Left ventricle myocardium superior (tissue), 1 donor: ENCODE data around the gene MTF1. TPM values are rescaled to one million over a fixed set of nuclear protein-coding genes. Genes with fewer than 3 reads are reported as not detected.
"Not testable (repeated sequence)": the region's sequence is repeated elsewhere in the genome, so short reads cannot be mapped to it uniquely, and the experiment has no call there.

Source experiments
- ATAC-seq: fragments of 200-7000 bp; cut with Tn5 transposase; one replicate; pipeline ENCODE4 v1.9.1; 2020; ENCODE audit warnings: mild to moderate bottlenecking, moderate library complexity
- DNase-seq: peaks from one replicate; pipeline ENCODE4 v3.0.0-alpha.2; 2020
- intact Hi-C: fragments of 100-400 bp; cut with micrococcal nuclease; formaldehyde crosslinking; loops from one replicate; pipeline ENCODE4 v1.11.0; 2022
- total RNA-seq: library from RNA; stranded (reverse); fragmentation: NEBNext Ultra II Directional; extraction: Animal tissue kit (Norgen Biotek cat#: 25700); gene quantifications from one replicate; pipeline ENCODE4 v1.2.1, GENCODE V29; 2021
- donor health status: DM: no; HTN: yes; CAD: no; lungs with severe emphysema.

MTF1 gene
- total RNA-seq, 1 donor from 2014 or later, result 12.8 TPM

DNA sequence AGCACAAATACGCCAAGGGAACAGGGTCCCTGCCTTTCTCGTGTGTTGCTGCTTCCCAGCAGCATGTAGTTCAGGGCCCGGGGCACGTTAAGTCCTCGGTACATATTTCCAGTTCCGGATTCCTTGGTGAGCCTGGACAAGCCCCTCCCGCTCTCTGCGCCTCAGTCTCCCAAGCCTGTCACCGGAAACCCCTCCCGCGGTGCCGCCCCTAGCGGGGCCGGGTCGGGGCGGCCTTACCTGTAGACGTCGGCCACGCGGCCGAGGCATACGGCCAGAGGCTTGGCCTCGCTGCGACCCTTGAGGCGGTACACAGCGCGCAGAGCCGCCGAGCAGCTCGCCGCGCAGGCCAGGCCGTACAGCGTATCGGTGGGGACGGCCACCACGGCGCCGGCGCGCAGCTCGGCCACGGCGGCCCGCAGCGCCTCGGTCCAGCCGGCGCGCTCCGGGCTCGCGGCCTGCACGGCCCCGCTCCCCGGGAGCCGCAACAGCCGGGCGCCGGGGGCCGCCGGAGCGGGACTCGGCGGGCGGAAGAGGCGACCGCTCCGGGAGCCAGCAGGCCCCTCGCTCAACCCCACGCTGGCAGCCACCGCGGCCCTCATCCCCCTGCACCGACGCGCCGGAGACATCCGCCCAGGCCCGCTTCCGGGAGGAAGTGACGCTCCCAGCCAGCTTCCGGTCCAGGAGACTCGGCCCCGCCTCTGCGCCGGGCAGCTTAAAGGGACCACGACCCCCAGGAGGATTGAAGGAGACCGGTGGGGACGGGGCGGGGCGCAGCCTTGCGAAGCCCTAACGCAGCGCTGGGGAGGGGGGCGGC lies 51.6 kb downstream of the MTF1 start, which contains the start of the genes C1orf122 and YRDC:
Gene C1orf122, plus strand, starts transcription at position 236 of the 814 bp plus-strand sequence. CDS start 615 bp downstream, outside the sequence.
Gene YRDC, minus strand, starts transcription at position 654 of the 814 bp plus-strand sequence. Its CDS starts 28 bp downstream, at position 626.
- peak; percentile 96 for ATAC-seq
- DNase-seq, result peak; percentile 97
- intact Hi-C loops, result no loop called here

DNA sequence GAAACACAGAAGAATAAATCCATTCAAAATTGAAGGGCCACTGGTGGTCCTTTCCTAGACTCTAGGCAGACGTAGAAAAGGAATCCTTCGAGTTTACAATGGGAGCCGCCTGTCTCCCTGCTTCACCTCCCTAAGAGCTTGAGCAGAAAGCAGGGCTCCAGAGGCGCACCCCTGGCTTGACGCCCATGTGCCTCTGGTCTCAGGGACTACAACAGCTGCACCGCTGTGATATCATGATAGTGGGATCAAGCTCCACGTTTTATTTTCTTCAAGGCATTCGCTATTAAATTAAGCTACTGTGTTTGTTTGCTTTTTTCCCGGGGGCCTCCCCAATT lies 52.2 kb downstream of the MTF1 start:
- ATAC-seq (no peak), DNase-seq (no peak)
- intact Hi-C loops, result no loop called here

DNA sequence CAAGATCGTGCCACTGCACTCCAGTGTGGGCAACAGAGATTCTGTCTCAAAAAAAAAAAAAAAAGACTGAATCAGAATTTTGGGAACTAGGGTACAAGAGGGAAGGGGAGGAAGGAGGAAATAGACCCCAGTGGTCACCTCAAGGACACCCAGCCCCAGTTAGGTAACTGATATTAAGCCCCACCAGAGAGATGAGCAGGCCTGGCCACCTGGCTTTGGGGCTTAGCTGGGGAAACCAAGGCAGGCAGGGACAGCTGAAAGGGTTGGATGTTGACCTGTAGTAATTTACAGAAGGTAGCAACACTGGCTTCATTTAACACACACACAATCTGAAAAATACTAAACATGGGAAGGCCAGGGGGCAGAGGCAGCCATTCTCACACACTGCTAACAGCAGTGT lies 57.0 kb downstream of the MTF1 start:
- intact Hi-C loops, result no loop called here
- DNase-seq (no peak), ATAC-seq (no peak)

DNA sequence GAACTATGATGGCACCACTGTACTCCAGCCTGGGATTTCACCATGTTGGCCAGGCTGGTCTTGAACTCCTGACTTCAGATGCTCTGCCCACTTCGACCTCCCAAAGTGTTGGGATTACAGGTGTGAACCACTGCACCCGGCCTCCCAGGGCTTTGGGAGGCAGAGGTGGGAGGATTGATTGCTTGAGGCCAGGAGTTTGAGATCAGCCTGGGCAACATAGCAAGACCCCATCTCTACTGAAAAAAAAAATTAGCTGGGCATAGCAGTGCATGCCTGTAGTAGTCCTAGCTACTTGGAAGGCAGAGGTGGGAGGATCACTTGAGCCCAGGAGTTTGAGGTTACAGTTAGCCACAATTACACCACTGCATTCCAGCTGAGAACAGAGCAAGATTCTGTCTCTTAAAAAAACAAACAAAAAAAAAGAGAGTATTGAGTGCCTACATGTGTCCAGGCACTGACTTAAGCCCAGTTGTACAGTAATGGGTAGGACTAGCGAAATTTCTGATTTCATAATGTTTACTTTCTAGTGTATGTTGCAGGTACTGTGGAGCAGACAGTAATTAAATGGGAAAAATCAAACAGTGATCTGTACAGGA lies 61.5 kb downstream of the MTF1 start:
- ATAC-seq (no peak), DNase-seq (no peak)
- intact Hi-C loops, result no loop called here

DNA sequence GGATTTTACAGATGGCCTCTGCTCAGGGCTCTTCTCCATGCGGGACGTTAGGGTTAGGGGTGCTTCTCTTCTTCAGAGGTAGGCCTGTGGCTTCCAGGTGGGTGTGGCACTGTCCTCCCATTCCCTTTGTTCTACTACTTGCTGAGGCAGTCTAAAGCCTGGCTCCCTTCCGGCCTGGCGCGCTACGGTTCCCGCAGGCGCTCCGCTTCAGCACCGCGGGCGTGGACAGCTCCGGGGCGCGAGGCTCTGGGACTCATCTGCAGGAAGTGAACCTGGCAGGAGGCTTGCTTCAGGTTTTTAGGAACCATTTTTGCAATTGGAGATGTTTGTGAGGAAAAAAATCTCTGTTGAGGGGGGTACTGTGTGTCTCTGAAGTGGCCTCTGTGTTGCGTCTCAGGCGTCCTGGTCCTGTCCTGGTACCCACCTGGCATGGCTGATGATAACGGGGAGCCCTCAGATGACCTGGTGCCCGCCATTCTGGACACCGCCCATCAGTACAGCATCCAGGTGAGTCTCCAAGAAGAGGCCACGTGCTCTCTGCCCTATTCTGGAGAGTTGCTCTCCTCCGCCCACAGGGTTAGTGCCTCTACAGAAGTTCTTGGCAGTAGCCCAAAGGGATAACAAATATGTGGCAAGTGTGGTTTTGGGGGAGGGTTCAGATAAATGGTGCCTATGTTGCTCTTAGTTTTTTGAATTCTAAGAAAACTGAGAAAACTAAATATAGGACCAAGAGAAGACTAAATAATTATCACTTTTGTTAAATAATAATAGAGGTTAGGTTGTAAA lies 63.9 kb downstream of the MTF1 start:
- ATAC-seq, result peak; percentile 73
- peak; percentile 78 for DNase-seq
- intact Hi-C loops, result no loop called here

DNA sequence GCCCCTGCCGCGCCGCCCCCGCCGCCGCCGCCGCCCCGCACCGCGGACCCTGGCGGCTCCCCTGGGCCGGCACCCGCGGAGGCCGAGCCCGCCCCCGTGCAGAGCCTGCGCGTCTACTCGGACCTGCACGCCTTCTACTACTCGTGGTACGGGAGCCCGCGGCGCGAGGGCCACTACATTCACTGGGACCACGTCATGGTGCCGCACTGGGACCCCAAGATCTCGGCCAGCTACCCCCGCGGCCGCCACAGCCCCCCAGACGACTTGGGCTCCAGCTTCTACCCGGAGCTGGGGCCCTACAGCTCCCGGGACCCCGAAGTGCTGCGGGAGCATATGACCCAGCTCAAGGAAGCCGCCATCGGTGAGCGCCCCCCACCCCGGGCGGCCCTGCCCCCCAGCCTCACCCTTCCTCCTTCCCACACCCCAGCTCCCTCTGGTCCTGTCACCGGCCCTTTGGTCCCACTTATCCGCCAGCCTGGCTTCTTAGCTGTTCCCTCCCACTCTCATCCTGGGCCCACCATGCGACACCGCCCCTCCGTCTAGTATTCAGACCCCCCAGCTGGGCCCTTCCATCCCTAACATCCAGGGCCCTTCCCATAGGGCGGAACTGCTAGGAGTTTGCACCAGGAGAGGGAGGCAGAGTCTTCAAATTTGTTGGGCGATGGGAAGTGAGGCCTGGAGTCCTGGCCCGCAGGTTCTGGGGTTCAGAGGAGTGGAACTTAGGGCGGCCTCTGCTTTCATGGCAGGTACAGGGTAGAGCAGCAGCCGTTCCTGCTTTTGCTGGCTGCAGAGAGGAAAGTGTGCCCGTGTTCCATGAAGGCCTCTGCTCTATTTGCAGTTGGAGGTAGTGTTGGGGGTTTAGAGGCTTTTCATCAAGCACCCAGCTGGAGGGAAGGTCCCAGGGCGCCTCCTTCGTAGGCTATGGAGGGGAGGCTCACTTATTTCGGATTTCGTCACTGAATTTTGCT lies 64.7 kb downstream of the MTF1 start:
- intact Hi-C loops, result no loop called here
- DNase-seq, result no peak
- no peak for ATAC-seq

DNA sequence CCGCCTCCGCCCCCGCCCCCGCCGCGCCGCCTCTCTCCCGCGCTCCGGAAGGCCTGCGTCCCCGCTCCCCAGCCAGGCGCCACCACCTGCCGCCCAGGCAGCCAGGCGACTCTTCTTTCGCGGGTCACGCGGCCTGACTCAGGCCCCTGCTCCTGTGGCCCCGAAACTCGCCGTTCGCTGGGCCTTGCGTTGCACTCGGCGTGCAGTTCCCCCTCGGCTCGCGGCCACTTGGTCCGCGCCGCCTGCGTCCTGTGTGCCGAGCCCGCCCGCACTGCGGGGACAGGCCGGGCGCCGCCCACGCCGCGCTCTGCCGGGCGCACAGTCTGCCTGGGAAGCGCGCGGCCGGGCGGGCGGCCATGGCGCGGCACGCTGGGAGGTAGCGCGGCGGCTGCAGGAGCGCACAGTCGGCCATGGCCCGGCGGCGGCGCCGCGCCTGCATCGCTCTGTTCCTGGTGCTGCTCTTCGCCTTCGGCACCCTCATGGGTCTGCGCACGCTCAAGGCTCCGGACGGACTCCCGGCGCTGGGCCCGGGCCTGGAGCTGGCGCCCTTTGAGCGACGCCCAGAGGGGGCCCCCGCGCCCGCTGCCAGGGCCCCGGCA lies 65.5 kb downstream of the MTF1 start, which contains the start of gene MANEAL:
Gene MANEAL, plus strand, starts transcription at position 75 of the 599 bp plus-strand sequence. Its CDS starts 336 bp downstream, at position 411.
- DNase-seq, result peak; percentile 63
- intact Hi-C loops, result no loop called here
- ATAC-seq, result peak; percentile 89

DNA sequence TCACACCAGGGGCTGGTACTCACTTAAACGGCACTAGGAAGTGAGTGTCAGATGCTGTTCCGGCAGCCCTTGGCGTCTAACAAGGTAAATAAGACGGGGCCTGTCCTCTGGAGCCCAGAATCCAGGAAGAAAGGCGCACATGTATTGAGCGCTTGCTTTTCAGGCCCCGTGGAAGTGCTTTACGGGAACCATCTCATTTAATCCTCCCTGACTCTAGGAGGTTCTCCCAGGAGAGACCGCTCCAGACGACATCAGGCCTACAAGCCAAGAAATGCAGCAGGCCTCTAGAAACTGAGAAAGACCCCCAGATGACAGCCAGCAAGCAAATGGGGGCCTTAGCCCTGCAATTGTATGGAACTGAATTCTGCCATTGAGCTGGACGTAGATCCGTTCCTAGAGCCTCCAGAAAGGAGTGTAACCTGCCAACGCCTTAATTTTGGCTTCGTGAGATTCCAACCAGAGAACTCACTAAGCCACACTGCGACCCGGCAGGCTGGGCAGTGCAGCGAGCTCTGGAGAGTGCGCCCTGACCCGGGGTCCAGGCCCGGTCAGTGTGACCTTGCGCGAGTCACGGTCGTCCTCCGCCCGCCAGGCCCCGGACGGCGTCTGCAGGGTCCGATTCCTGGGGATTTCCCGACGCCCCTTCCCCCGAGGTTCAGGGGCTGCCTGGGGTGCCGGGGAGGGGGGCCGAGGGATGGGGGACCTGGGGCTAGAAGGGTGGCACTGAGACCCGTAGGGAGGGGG lies 66.3 kb downstream of the MTF1 start:
- DNase-seq (no peak), ATAC-seq (no peak)
- intact Hi-C loops, result no loop called here

DNA sequence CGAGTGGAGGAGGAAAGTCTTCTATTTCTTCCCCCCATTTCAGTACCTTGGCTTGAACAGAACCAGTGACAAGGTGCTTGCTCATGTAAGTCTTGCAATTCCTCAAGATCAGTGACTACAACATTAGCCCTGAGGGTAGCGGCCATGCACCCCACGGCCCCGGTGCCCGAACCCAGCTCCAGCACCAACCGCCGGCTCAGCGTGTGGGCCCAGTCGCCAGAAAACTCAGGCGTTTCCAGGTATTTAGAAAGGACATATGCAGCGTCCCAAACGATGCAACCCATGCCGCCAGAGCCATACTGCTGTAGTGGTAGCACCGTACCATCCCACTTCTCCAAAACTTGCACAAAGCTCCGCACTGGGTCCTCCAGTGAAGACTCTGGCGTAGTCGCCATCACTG lies 76.9 kb downstream of the MTF1 start:
- ATAC-seq (no peak), DNase-seq (no peak)
- intact Hi-C loops, result no loop called here

DNA sequence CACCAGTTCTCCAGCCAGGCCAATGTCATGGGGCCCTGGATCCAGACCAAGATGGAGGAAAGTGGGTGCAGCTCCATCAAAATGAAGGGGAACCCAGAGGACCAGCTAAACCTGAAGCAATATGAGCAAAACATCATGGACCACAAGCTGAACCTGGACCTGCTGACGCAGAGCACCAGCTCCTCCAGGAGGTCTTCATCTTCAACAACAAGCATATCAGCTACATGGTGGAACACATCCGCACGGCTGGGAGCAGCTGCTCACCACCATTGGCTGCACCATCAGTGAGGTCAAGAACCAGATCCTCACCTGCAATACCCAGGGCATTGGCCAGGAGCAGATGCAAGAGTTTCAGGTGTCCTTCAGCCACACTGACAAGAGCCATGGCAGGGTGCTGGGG lies 80.7 kb downstream of the MTF1 start:
- intact Hi-C loops, result no loop called here
- DNase-seq (no peak), ATAC-seq (no peak)

DNA sequence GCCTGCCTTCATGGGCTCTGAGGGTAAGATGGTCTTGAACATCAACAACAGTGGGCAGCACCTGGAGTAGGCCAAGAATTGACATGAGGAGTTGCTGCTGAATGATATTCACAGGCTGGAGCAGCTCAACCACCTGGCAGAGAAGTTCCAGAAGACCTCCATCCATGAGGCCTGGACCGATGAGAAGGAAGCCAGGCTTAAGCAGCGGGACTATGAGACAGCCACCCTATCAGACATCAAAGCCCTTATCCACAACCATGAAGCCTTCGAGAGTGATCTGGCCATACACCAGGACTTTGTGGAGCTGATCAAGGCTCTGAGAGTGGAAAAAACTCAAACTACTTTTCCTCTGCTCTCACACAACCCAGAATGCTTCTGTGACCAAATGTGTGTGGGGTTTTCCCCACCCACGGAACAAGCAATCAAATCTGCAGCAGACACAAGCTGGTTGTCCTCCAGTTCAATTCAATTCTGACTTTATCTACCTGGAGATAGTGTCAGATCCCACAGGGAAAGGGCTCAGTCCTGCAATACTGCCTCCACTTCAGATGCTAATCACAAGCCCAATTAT lies 82.4 kb downstream of the MTF1 start:
- DNase-seq, result no peak
- intact Hi-C loops, result no loop called here
- no peak for ATAC-seq

DNA sequence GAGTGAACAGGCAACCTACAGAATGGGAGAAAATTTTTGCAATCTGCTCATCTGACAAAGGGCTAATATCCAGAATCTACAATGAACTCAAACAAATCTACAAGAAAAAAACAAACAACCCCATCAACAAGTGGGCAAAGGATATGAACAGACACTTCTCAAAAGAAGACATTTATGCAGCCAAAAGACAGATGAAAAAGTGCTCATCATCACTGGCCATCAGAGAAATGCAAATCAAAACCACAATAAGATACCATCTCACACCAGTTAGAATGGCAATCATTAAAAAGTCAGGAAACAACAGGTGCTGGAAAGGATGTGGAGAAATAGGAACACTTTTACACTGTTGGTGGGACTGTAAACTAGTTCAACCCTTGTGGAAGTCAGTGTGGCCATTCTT lies 88.0 kb downstream of the MTF1 start:
- ATAC-seq, intact Hi-C loops, DNase-seq: not testable (repeated sequence)

DNA sequence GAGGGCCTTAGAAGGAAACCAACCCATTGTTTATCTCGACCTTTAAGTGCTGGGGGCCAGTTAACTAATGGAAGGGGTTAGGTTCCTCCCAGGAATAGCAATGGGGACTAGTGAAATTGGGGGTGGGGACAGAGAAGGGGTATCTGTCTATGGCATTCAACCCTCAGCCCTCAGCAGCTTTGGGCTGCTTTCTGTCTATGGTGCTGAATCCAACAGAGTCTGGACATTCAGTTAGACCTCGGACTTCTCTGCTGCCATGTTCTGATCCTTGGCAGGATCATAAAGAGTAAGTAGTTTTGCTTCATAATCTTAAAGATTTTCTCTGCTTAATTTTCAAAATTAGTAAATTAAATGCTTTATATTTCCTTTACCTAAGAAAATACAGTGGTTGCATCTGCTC lies 91.9 kb downstream of the MTF1 start:
- intact Hi-C loops, result no loop called here
- DNase-seq (no peak), ATAC-seq (no peak)

DNA sequence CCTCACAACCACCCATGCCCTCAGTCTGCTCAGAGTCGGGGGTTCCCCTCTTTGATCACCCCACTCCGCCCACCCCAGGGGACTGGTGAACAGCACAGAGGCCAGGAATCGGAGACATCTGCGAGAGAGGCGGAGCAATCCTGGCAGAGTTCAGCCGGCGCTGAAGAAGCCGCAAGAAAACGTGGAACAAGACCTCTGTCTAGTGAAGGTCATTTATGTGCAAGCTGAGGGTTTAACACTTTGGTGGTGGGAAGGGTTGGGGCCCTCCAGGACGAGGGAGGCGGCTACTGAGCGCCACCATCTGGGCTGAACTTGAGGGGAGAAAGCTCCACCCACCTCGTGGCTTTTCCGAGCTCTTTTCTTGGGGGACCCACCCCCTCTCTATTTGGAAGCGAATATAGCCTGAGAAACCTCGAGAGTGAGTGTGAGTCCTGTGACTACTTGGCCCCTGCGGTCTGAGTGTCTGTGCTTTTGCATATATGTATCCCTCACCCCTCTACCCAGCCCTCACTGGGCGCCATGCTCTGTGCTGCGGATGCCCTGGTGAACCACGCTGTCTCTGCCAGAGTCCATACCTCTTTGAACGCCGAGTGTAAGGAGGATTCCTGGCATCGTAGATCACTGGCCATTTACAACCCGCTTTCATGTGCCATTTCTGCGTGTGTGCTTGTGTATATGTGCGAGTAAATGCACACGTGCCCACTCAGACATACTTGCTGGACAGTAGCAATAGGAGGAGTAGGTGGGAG lies 93.3 kb downstream of the MTF1 start:
- intact Hi-C loops, result no loop called here
- no peak for ATAC-seq

DNA sequence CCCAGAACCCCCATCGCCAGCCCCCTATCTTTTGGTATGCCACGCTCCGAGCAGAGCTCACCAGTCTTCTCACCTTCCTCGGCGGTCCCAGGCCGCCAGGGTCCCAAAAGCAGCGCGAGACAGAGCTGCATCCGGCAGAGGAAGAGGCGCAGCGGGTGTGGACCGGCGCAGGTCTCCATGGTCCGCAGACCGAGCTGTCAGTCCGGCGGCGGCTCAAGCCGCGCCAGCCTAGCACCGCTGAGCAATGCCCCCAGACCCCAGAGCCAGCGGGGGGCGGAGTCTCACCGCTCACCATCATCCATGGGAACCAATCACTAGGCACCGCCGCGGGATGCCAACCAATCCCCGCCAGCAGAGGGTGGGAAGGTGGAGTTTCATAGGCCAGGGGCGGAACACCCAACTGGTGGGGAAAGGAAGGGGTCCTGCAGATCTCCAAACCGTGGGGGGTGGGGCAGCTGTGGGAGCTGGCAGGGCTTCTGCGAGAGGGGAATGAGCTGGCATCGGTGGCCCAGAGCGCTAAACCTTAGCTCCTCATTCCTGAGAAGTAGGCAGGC lies 94.4 kb downstream of the MTF1 start, which contains the start of gene EPHA10:
Gene EPHA10, minus strand, starts transcription at position 233 of the 554 bp plus-strand sequence. Its CDS starts 54 bp downstream, at position 179.
- intact Hi-C loops, result no loop called here
- DNase-seq, result no peak
- no peak for ATAC-seq

More for the DNA sequence above, 93.3 kb downstream of the MTF1 start:
- DNase-seq, result no peak

DNA sequence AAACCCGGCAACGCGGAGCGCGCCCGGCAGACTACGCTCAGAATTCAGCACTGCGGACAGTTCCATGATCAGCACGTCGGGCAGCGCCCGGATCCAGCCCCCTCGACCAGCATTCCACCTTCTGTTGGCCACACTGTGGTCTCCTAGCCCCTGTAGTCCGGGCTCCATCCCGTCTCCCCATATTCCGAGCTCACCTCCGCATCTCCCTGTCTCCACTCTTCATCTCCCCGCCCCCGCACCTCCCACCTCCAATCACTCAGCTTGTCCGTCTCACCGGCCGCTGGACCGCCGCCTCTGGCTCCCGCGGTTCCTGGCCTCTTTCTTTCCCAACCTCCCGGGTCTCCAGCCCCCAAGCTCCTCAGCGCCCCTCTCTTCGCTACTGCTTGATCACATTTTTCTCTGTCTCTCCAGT lies 95.0 kb downstream of the MTF1 start:
- ATAC-seq, result peak; percentile 30
- peak; percentile 37 for DNase-seq
- intact Hi-C loops, result no loop called here
